ENCODE measurements around the gene PPP2R2C.

DNA sequence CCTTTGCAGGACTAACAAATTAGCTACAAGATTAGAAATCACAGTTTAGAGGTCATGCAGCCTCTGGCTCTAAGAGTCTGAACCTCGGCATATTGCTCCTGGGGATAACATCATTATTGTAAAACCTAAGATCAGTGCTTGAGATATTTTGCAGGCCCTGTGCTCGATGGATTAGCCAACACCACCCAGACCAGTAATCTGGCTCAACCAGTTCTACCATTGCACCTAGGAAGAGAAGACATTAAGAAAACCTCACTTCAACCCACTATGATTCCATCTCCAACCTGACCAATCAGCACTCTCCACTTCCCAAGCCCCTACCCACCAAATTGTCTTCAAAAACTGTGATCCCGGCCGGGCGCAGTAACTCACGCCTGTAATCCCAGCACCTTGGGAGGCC is 159.2 kb downstream of the PPP2R2C start:
- TF ChIP-seq EZH2 (IDR thresholded peaks at IDR 0.05; ENCODE audit: insufficient read depth, poor library complexity, severe bottlenecking), result no peak
- no peak for TF ChIP-seq EZH2phosphoT487 (IDR thresholded peaks at IDR 0.05; ENCODE audit: insufficient read depth, low read depth)
